T-helper 22 cell (primary cell): Measurements from ENCODE around the gene LRMDA.

Source experiments
- DNase-seq: peaks from one replicate; pipeline ENCODE4 v3.0.0-alpha.2; 2020; ENCODE audit warnings: low read depth

The LRMDA gene

DNA sequence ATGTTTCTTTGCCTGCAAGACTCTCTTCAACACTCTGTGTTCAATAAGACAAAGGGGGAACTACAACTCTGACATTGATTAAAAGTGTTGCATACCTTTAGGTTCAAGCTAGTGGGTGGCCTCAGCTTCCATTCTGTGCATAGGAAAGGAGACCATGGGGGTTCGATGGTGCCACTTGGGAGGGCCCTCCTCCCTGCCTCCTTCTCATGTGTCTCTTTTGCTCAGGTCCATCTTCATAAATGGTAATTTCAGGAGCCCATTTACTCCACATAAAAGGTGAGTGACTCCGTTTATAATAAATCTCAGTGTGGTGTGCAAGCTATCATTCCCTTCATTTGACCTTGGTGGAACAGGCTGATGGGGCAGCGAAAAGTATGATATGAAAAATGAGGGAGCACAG is 285.1 kb downstream of the LRMDA start:
- DNase-seq = no peak

DNA sequence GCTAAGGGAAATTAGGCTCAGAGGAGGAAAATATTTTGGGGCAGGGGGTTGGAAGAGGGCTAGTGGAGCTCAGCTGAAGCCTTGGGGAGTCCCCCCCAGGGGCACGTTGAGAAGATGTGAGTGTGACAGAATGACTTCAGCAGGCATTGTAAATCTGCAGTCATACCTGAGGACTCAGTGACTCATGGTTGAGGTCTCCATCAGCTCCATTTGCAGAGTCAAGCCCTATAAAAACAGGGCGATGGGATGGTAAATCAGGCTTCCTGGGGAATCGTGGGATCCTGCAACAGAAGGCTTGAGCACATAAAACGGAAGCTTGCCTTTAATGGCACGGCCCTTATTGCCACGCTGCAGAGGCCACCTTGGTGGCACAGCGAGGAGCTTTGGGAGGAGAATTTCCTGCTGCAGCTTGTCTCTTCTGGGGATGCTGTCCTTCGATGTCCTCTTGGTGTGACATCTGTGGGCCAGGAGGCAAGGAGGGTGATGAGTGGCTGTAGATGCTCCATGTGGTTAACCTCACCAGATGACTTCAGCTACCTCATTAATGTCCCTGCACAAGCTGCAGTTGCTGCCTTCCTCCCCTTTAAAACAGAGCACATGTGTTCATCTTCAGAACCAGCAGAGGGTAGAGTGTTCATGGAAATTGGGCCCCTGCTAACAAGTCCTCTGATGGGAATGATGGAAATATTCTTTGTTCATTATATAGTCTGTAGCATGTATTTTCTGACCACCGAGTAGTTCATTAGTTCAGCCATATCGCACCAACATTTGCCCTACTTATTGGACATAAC is 285.9 kb downstream of the LRMDA start:
- no peak for DNase-seq

DNA sequence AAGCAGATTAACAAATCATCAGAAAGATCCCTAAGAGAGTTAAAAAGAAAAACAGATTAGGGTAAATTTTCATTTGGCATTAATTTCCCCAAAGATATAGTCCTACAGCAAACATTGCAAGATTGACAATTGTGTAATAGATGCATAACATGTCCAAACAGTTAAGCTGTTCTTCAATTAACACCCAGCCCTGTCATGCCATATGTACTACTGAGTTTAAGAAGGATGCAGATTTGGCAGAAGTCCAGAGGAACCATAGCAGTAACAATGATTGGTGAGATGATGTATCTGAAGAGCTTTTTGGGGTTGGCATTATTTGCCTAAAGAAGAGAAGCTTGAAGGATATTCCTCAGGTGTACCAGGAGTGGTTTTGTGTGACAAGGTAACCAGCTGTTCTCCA is 287.6 kb downstream of the LRMDA start:
- DNase-seq = no peak

DNA sequence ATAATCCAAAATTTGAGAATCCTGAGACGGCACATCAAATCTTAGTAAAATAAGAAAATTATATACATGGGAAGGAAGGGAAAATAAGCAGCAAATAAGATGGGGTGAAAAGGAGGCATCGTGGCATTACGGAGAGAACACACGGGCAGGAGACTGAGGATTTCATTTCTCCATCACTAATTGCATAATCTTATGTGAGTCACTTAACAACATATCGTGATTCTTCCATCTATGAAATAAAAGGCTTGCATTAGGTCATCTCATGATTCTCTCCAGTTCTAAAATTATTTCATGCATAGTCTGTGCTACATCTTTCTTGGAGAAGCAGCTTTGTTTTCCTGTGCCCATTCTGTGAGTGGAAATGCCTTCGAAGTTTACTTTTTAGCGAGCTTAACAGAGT is 288.7 kb downstream of the LRMDA start:
- no peak for DNase-seq

DNA sequence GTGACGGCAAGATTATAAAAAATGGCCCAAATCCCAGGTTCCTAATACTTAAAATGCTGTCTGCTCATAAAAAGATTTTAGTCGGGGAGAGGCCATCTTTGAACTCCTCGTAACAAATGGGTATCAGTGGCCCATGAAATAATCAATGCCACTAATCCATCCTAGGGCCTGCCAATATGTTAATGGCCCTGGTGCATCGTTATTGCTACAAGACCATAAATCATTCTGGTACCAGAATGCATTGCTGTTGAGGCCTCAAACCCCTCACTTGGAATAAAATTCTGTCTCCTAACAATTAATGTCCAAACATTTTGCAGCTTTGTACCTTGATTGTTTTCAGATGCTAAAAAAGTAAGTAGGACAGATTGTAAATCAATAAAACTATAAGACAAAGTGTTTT is 290.6 kb downstream of the LRMDA start:
- no peak for DNase-seq

DNA sequence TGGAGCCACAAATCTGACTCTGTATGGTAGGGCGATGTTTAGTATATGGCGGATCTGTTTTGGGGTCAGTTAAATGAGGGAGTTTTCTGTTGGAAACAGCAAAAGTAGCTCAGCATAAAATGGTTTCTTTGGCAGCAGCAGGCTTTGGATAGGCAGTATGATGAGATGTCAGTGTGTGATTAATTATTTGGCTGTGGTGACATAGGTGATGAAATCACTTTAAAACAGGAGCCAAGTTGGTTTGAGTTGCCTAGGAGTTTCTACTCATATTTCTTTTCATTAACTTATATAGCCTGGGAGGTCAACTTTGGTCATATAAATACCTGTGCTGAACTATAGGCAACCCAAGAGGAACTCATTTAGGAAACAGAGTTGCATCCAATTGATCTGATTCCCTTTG is 291.2 kb downstream of the LRMDA start:
- no peak for DNase-seq

DNA sequence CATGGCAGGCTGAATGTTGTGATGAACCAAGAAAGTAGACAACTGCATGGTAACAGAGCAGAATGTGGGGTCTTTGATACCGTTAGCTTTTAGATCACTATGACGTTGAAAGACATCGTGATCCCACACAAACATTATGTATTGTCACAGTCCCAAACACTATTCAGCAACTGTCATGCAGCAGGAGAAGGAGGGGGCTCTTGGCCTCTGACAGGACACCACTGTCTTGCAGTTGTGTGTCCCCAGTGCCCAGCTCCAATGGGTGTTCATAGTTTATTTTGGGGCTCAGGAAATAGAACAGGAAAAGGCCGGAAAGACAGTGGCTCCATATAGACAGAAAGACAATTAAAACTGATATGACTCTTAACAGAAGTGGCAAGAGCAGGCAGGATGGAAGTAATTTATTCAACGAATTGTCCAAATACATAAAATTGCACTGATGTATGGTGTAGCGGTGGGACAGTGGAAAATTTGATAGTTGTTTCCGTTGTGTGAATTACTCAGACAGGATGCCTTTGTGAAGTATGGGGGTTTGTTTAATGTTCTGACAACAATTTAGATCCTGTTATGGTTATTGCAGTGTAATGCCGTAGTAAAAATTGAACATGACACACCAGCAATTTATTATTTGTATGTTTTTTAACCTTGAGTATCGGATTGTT is 292.0 kb downstream of the LRMDA start:
- DNase-seq = no peak

DNA sequence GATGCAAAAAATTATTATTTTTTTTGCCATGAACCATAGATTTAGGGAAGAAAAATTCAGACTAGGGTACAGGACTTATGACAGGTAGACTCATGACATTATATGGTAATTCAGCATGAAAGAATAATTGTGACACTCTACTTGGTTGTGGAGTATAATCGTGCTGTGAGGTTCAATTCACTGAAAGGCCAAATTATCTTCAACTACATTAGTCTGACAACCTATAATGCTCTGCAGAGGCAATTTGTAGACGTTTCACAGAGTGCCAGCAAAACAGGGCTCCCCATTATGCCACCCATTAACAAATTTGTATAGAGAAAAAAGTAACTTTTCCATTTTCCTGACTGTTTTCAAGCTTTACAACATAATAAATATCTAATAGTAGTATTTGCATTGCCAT is 292.6 kb downstream of the LRMDA start:
- DNase-seq = no peak

DNA sequence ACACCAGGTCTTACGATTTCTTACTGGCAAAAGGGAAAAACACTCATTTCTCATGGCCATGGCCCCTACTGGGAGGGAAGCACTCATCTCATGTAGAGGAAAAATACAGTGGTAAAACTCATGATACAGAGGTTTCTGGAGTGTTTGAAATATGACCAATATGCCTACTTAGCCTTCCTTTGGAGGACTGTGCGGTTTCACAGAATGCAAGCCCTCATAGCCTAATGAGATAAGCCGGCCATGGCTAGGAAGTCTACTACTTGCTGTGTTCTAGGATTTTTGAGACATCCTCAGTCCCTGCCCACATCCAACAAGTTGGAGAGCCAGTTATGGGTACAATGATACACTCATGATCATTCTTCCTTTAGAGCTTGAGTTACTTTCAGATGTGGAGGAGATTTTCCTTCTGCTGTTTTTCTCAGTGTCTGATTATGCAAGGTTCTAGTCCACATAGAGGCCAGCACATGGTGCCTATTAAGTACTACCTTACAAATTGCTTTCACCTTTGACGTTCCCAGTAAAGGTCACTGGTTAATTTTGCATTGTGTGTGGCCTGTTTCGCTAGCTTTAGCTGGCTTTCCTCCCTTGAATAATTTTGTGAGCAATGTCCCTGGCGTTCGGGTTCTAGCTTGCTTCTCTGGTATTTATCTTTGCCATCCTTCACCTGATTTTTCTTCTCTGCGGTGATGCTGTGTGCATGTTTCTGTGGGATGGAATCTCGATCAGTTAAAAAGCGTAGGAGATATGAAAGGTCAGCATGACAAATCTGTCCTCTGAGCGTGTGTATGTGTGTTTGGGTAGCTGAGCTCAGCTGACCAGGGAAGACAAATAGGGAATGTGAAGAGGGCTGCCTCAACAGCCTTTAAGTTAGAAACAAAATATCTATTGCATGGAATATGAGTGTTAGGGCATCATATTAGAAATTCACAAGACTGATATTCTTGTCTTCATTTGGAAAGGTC is 295.4 kb downstream of the LRMDA start:
- no peak for DNase-seq

DNA sequence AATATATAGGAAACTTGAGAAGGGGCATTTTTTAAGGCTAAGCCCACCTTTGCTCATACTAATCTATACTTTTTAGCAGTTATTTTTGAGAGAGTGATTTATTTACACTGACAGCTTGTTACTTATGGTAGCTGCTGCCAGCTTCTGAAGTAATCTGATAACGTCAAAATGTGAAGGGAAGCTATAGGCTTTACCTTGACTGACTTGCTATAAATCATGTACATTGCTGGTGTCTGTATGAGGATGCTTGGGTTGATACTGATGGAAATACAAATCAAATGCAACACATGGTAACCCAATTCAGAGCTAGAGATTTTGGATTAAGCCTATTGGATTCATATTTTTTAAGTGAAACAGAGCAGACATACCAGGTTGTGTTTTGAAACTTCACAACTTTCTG is 299.4 kb downstream of the LRMDA start:
- no peak for DNase-seq

DNA sequence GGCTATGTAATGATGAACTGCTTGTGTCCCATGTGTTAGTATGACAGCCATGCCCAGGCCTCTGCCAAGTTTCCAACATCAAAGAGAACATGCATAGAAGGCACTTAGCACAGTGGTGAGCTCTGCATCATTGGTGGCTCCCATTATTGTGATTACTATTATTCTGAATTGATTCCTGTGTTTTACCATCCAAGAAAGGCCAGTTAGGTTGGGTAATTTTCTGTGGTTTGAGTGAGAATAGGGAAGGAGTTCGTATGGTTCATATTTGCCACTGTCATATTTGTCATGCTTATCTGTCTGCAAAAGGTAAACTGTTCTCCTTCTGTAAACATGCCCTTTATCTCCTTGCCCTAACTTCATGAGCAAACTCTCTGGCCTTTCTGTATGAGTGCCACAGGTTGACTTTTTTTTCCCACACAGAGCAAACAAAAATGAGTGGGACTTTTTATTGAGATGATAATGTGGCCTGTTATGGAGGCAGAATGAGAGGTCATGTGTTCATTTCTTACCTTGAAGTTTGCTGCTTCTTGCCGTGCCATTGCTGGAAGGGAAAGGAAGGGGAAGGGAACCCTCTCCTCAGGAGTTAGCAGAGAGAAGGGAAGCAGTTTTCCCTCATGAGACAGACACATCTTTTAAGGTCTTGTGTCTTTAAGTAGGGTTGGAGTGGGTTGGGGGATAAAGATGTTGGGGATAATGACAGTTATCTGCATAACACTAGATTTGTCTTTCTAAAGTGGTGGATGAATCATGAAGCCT is 301.9 kb downstream of the LRMDA start:
- DNase-seq = no peak

DNA sequence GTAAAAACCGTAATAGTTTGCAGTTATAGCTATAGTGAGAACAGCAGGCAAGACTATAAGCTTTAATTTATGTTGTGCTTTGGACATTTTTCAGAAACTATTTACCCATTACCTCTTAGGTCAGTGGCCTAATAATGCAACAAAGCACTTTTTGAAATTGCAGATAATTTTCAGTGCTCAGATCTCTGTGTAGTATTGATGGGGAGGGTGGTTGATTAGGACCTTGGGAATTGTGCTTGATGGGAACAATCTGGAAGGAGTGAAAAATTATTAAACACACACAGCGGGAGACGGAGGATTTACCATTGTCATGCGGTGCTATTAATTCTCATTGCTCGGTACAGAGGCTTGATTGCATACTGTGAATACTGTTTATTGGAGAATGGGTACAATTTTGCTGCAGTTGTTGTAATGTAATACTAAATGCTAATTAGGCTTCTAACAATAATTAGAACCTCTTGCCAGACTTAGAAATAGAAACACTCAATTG is 304.8 kb downstream of the LRMDA start:
- no peak for DNase-seq

DNA sequence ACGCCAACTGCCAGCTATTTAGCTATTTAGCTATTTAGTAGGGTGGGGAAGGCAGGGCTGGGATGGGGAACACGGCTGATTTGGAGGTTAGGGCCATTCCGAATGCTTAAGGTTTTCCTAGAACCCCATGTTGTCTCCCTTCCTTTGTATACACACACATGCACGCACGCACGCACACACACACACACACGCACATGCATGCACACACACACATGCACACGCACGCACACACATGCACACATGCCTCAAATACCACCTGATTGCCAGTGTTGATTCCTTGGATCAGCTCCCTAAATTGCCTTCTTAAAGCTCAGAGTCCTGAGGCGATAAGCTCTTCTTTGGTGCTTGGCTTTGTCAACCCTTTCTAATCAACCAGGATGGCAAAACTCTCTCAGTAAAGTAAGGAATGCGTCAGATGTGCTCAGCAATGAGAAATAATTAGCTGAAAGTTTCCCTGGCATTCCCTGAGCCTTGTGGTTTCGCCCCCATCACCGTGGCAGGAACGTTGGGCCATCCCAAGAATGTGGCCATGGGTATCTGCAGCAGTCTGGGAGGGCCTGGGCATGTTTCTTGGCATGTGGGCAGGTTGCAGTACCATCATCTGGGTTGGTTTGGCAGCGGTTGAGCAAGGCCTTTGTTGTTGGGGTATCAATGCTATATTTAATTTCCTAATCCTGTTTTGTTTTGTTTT is 305.6 kb downstream of the LRMDA start:
- DNase-seq = no peak

DNA sequence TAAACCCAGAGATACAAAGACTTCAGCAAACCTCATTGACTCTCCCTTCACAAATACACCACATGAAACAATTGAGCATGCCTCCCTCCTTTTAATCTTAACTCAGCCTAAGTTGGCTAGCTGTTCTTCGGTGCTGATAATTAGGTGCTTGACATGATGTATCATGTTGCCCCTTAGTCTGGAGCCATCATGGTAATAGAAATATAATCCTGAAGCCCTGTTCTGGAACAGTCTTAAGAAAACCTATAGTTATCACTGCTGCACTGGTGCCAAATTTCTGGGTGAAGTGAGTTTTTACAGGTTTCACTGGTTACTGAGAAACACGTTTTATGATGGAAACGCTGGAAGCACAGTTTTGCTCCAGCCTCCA is 306.1 kb downstream of the LRMDA start:
- no peak for DNase-seq

DNA sequence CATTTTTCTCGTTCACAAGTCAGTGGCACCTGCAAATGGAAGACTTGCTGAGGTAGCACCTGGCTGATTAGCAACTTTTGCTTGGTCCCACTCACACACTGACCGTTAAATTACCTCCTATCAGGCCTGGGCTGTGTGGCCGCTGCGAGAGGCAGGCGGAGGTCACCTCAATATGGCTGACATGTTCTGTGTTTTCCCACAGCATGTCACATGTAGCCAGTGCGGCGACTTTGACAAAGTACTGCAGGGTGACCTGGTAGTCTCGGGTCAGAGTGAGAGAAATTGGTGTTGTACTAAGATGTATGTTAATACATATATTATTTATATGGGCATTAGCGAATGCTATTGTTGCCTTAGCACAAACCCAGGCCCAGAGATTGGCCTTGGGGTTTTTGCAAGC is 307.5 kb downstream of the LRMDA start:
- DNase-seq = no peak

DNA sequence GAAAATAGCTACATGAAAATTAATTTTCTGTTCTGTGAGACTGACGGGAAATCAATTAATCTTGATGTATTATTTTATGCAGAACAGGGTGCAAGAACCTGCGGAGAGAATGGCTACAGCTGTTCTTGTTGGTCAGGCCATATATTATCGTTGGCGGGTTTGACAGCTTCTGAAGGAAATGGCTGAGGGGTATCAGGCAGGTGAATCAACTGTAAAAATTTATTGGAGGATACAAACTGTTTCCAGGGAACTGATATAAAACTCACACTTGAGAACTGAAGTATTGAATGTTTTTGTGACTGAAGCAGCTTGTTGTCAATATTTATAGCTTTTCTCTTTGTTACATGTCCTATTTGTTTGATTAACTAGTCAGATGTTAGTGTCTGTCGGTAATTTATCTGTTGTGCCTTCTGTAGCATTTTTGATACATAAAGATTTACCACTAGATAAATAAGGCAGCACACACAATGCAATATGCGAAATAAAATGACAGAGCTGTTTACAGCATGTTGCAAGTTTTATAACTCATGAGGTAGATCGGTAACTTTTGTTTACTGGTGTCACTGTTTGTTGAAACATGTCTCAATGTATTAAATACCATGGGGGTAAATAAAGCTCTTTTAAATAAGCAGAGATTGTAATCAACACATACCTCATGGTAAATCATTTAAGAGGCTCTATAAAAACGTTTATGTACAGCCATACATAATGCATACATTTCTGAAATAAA is 308.2 kb downstream of the LRMDA start:
- no peak for DNase-seq

DNA sequence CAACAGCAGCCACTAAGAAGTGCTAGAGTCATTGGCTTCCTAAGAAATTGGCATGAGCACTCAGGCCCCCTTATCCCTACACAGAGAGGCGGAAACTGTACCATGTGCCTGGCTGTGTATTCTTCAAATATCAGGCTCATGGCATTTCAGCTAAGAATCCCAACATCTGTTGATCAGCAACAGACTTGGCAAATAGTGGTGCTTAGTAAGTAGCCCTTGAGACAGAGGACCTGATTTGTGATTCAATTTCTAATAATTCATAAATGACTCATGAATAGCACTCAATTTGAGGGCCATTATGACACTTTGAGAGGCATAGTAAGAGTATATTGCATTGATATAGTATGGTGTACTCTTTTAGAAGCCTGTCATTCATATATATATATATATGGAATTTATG is 309.1 kb downstream of the LRMDA start:
- no peak for DNase-seq

DNA sequence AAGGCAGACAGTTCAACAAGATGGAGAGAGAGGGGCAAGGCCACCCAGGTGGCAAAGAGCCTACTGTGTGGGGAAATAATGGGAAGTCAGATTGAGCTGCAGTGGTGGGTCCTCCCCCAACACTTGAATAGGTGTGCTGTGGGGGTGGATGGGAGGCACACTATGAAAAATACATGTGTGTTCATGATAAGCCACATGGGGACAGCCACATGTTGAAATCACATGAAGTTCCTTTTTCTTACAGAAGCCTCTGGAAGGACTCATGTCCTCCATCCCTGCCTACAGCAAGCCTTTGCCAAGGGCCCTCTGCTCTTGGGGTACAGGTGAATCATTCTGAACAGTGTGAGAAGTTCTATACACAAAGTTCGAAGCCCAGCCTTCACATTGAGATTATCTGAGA is 310.9 kb downstream of the LRMDA start:
- DNase-seq = no peak

DNA sequence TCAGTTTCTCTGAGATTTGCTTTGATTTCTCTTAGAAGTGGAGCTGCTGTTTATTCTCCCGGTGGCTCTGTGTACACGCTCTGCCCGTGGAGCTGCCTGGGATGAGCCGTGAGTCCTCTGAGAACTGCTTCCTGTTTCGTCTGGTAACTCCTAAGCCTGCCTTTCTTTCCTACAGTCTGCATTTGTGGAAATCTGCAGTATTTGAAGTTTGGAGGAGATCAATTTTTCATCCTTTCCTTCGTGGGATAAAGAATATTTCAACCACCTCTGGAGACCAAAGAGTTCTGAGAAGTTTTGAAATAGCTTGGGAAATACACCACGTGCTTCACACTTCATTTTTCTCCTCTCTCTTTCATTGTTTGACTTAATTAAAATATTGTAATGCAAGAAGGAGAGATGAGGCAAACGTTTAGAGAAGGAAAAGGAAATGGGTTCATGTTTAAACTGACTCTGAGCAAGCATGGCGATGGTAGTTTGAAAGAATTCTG is 311.9 kb downstream of the LRMDA start:
- no peak for DNase-seq

DNA sequence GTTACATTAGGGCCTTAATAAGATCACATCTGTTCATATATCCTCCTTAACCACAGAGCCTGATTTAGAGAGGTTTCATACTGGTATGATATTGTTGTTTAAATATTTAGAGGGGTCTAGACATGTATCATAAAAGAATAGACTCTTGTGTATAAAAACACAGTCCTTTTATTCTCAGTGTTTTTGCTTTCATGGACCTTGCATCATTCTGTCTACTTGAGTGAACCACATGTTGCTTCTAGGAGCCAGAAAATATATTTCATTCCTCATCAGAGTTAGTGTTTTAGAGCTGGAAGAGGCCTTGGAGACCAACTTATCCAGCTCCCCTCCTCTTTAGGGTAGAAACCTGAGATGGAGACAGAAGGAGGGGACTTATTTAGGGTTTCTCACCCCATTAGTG is 312.8 kb downstream of the LRMDA start:
- no peak for DNase-seq
